ENCODE results near the gene VIL1.

DNA sequence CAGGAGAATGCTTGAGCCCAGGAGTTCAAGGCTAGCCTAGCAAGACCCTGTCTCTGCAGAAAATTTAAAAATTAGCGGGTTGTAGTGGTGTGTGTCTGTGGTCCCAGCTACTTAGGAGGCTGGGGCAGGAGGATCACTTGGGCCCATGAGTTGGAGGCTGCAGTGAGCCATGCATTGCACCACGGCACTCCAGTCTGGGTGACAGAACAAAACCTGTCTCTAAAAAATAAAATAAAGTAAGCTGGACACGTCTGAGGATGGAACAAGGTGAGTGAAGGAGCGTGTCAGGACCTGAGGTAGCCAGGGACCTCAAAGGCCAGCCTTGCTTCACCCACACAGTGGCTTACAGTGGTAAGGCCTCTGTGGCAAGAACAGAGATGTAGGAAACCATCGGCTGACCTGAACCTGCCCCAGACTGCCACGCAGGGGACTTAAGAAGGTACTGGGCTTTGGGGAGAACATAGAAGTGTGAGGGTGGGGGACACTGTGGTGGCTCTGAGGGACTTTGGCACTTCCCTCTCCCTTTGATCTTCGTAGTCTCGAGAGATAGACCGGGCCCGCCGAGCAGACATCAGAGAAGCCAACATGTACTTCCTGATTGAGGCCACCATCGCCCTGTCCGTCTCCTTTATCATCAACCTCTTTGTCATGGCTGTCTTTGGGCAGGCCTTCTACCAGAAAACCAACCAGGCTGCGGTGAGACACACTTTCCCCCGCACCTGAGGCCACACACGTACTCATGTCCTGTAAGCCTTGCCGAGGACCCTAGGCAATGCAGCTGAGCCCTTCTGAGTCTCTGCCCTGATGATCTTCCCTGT, 29.4 kb upstream of the VIL1 start:
- TF ChIP-seq POLR2A (IDR thresholded peaks at IDR 0.05): no peak
- TF ChIP-seq CTCF (IDR thresholded peaks at IDR 0.05): no peak
